ENCODE measurements around the gene OXER1. TPM values are rescaled to one million over a fixed set of nuclear protein-coding genes. Genes with fewer than 3 reads are reported as not detected.

Gene OXER1
- polyA plus RNA-seq, 2 of the 4 experiments (the other 2 are of a cell fraction), result not detected

DNA sequence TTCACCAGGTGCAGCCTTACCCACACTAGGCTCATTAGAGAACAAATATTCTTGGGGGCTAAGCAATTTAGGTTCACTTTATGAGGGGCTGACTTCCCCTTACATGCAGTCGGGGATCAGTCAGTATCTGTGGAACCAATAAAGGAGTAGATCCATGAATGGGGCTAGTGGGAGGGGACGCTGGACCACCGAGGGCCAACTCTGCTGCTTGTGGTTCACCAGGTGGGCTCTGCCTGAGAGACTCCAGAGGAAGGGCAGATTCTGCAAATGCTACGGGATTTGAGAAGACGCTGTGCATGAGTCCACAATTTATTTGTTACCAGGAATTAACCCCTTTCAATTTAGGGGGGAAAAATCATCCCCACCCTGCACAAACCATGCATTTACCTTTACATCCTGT is 44.4 kb upstream of the OXER1 start:
- ATAC-seq, result no peak
- Histone ChIP-seq H3K27ac (no peak overlapping the region), H3K4me3 (no peak overlapping the region), H3K9me3 (no peaks in the 10 kb centered on the region), H3K4me1 (peaks cover 10% of the 10 kb centered on the region), H3K4me2 (no peak overlapping the region)
- DNase-seq (ENCODE audit: low read depth in 1 of 2, low spot score in 1 of 2), result no peak
- WGBS (ENCODE audit: missing lambda C conversion rate), result 93% methylated on average over 5 of the region's 5 CpGs
- ChIA-PET POLR2A (no interaction called here), CTCF (interaction anchor here (1.6 kb wide), 1 partner anchor 7 kb away, joined by 7 read pairs; no protein-coding TSS in a partner anchor)
- no peak for FAIRE-seq
- TF ChIP-seq CHD4 (IDR thresholded peaks at IDR 0.05; ENCODE audit: borderline replicate concordance) (no peak), SREBF2 (IDR thresholded peaks at IDR 0.05) (no peak), SMC3 (IDR thresholded peaks at IDR 0.05) (no peak), RFX5 (IDR thresholded peaks at IDR 0.05) (no peak), HDAC2 (IDR thresholded peaks at IDR 0.05) (no peak), KDM5A (IDR thresholded peaks at IDR 0.05) (no peak), HOXB5 (CRISPR knock-in tag; IDR thresholded peaks at IDR 0.05) (no peak), EHF (CRISPR knock-in tag; IDR thresholded peaks at IDR 0.05) (no peak)
- TF ChIP-seq, protein P1, sequence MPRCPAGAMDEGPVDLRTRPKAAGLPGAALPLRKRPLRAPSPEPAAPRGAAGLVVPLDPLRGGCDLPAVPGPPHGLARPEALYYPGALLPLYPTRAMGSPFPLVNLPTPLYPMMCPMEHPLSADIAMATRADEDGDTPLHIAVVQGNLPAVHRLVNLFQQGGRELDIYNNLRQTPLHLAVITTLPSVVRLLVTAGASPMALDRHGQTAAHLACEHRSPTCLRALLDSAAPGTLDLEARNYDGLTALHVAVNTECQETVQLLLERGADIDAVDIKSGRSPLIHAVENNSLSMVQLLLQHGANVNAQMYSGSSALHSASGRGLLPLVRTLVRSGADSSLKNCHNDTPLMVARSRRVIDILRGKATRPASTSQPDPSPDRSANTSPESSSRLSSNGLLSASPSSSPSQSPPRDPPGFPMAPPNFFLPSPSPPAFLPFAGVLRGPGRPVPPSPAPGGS (IDR thresholded peaks at IDR 0.05), result no peak
- TF ChIP-seq, protein P2, sequence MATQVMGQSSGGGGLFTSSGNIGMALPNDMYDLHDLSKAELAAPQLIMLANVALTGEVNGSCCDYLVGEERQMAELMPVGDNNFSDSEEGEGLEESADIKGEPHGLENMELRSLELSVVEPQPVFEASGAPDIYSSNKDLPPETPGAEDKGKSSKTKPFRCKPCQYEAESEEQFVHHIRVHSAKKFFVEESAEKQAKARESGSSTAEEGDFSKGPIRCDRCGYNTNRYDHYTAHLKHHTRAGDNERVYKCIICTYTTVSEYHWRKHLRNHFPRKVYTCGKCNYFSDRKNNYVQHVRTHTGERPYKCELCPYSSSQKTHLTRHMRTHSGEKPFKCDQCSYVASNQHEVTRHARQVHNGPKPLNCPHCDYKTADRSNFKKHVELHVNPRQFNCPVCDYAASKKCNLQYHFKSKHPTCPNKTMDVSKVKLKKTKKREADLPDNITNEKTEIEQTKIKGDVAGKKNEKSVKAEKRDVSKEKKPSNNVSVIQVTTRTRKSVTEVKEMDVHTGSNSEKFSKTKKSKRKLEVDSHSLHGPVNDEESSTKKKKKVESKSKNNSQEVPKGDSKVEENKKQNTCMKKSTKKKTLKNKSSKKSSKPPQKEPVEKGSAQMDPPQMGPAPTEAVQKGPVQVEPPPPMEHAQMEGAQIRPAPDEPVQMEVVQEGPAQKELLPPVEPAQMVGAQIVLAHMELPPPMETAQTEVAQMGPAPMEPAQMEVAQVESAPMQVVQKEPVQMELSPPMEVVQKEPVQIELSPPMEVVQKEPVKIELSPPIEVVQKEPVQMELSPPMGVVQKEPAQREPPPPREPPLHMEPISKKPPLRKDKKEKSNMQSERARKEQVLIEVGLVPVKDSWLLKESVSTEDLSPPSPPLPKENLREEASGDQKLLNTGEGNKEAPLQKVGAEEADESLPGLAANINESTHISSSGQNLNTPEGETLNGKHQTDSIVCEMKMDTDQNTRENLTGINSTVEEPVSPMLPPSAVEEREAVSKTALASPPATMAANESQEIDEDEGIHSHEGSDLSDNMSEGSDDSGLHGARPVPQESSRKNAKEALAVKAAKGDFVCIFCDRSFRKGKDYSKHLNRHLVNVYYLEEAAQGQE (IDR thresholded peaks at IDR 0.05), result no peak
- TF ChIP-seq, protein P3, sequence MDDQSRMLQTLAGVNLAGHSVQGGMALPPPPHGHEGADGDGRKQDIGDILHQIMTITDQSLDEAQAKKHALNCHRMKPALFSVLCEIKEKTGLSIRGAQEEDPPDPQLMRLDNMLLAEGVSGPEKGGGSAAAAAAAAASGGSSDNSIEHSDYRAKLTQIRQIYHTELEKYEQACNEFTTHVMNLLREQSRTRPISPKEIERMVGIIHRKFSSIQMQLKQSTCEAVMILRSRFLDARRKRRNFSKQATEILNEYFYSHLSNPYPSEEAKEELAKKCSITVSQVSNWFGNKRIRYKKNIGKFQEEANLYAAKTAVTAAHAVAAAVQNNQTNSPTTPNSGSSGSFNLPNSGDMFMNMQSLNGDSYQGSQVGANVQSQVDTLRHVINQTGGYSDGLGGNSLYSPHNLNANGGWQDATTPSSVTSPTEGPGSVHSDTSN (IDR thresholded peaks at IDR 0.05), result no peak

DNA sequence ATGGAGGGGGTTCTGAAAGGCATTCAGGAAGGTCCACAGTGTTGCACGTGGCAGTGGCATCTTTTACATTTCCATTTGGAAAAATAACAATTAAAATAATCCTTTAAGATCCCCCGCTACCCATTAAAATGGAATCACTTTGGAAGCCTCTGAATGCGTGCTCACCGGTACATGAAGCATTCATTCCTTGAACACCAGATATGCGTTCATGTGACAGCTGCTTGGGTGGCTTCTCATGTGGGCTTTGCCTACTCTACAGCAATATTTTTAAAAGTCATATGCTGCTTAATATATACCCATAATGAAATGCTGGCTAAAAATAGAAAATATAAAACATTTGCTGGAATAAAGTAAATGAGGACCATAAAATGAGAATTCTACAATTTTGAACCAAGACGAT is 42.9 kb upstream of the OXER1 start:
- ATAC-seq (no peak), DNase-seq (ENCODE audit: low read depth in 1 of 2, low spot score in 1 of 2) (no peak), FAIRE-seq (no peak)
- Histone ChIP-seq H3K4me1 (peaks cover 10% of the 10 kb centered on the region), H3K27ac (no peak overlapping the region), H3K4me3 (no peak overlapping the region), H3K4me2 (no peak overlapping the region), H3K9me3 (no peaks in the 10 kb centered on the region)
- no peak for TF ChIP-seq CHD2 (IDR thresholded peaks at IDR 0.05; ENCODE audit: low read length, partially characterized antibody)
- TF ChIP-seq POLR2A (IDR thresholded peaks at IDR 0.05; ENCODE audit: low read length), result no peak
- no peak for TF ChIP-seq ZSCAN20 (CRISPR knock-in tag; IDR thresholded peaks at IDR 0.05)
- TF ChIP-seq, protein P2 (IDR thresholded peaks at IDR 0.05), result no peak
- no peak for TF ChIP-seq HOXB13 (CRISPR knock-in tag; IDR thresholded peaks at IDR 0.05; ENCODE audit: low read depth)
- TF ChIP-seq MAFK (IDR thresholded peaks at IDR 0.05; ENCODE audit: partially characterized antibody), result no peak
- TF ChIP-seq RCOR1 (IDR thresholded peaks at IDR 0.05; ENCODE audit: low read depth, low read length), result no peak
- TF ChIP-seq GATA3 (IDR thresholded peaks at IDR 0.05; ENCODE audit: borderline replicate concordance), result no peak
- TF ChIP-seq, protein P4, sequence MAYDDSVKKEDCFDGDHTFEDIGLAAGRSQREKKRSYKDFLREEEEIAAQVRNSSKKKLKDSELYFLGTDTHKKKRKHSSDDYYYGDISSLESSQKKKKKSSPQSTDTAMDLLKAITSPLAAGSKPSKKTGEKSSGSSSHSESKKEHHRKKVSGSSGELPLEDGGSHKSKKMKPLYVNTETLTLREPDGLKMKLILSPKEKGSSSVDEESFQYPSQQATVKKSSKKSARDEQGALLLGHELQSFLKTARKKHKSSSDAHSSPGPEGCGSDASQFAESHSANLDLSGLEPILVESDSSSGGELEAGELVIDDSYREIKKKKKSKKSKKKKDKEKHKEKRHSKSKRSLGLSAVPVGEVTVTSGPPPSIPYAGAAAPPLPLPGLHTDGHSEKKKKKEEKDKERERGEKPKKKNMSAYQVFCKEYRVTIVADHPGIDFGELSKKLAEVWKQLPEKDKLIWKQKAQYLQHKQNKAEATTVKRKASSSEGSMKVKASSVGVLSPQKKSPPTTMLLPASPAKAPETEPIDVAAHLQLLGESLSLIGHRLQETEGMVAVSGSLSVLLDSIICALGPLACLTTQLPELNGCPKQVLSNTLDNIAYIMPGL (CRISPR knock-in tag; IDR thresholded peaks at IDR 0.05; ENCODE audit: borderline replicate concordance), result no peak
- TF ChIP-seq RFX5 (IDR thresholded peaks at IDR 0.05), result no peak
- TF ChIP-seq ZNF302 (CRISPR knock-in tag; IDR thresholded peaks at IDR 0.05), result no peak
- TF ChIP-seq ESRRA (IDR thresholded peaks at IDR 0.05; ENCODE audit: borderline replicate concordance, low read length), result no peak
- POLR2A ChIA-PET, result no interaction called here
- WGBS (ENCODE audit: missing lambda C conversion rate), result 81% methylated on average over 6 of the region's 6 CpGs
- CTCF ChIA-PET, result no interaction called here
